DMS 273 treated with DMSO at 0.1 percent for 48 hours (cell line): Measurements from ENCODE around the gene PTPRJ.
"Not testable (repeated sequence)": the region's sequence is repeated elsewhere in the genome, so short reads cannot be mapped to it uniquely, and the experiment has no call there.

ENCODE experiments used
- DNase-seq: peaks from one replicate; lab custom pipeline; 2025; lab: John Stamatoyannopoulos, UW

The PTPRJ gene

DNA sequence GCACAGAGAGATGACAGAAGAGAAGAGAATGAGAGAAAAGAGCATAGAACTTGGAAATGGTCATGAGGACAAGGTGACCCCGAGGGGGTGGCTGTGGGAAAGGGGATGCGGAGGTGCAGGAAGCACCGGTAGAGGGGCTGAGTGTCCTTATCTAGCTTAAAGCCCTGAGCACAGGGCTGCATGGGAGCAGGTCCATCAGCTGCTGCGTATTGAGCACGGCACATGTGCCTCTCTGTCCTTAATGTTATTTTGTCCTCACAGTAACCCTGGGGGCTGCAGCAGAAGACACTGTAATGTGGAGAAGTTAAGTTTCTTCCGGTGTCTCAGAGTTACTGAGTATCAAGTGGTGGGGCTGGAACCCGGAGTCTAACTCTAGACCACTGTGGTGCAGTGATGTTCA is 141.9 kb downstream of the PTPRJ start:
- DNase-seq: no peak

DNA sequence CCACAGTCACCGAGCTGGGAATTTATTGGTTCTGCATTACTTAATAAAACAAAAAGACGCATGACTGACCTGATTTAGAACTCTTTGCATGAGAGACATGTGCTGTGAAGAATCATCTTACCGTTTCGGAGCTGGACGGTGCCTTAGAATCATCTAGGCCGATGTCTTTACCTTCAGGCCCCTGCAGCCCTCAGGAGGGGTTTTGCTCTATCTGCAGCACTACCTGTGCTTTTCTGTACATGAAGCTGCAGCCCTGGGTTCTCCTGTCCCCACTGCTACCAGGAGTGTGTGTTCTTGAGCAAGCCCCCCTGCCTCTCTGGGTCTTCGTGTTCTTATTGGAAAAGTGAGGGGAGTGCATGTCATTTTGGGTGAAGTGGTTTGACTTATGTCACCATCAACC is 142.3 kb downstream of the PTPRJ start:
- no peak for DNase-seq

GRCh38 chr11:48123254-48123875 is 143.0 kb downstream of the PTPRJ start:
- DNase-seq: no peak

GRCh38 chr11:48123934-48124755 is 143.8 kb downstream of the PTPRJ start:
- no peak for DNase-seq

GRCh38 chr11:48124880-48125279 is 144.5 kb downstream of the PTPRJ start:
- no peak for DNase-seq

- DNase-seq: no peak
Observed at GRCh38 chr11:48125866-48126265, 145.5 kb downstream of the PTPRJ start.

GRCh38 chr11:48127521-48128183 is 147.3 kb downstream of the PTPRJ start:
- DNase-seq: no peak

DNA sequence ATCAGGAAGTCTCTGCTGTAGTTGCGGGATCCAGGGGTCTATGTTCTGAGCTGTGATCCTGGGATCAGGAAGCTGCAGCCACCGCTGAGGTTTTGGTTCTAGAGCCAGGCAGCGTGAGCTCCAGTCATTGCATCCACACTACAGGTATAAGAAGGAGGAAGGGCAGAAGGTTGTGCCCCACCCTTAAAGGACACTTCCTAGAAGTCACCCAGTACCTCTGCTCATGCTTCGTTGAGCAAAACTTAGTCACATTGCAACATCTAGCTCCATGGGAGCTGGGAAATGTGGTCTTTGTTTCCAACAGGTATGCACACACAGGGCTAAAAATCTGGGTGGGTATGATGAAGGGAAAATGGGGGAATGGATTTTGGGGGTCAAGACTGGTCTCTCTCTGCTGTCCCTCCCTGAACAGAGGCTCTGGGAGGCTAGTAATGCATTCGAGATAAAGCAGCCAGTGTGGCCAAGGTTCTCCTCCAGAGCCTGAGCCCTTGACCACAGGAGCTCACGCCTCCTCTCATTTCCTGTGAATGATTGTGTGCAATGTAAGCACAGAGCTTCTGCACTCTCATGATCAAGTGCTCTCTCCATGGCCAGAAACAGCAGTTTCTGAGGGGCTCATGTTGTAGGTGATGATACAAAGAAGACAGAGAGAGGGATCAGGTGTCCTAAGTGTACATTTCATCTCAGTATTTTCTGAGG is 149.5 kb downstream of the PTPRJ start:
- DNase-seq: no peak

GRCh38 chr11:48134221-48134922 is 154.0 kb downstream of the PTPRJ start:
- DNase-seq: no peak

DNA sequence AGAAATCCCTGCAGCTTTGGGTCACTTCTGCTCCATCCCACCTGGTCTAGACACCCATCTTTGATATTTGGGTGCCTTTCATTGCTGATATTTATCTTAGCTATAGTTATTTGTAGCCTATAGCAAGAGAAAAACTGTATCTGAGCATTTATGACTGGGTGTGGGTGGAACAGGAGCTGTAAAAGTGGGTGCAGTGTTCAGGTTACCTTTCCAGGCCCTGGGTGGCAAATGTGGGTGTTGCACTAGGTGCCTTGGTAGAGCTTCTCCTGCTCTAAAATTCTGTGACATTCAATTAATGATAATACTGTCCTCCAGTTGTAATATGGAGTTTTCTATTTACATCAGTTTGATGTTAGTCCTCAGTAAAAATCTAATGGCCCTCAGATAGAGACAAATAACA is 157.9 kb downstream of the PTPRJ start:
- DNase-seq: no peak

DNA sequence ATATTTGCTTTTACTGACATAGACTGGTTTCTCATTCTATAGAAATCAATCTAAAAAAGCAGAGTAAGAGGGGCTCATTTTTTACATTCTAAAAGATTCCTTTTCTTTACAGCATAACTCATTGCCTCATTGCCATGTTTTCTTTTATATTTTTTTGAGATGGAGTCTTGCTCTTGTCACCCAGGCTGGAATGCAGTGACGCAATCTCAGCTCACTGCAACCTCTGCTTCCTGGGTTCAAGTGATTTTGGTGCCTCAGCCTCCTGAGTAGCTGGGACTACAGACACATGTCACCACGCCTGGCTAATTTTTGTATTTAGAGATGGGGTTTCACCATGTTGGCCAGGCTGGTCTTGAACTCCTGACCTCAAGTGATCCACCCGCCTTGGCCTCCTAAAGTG is 159.5 kb downstream of the PTPRJ start:
- not testable (repeated sequence) for DNase-seq

DNA sequence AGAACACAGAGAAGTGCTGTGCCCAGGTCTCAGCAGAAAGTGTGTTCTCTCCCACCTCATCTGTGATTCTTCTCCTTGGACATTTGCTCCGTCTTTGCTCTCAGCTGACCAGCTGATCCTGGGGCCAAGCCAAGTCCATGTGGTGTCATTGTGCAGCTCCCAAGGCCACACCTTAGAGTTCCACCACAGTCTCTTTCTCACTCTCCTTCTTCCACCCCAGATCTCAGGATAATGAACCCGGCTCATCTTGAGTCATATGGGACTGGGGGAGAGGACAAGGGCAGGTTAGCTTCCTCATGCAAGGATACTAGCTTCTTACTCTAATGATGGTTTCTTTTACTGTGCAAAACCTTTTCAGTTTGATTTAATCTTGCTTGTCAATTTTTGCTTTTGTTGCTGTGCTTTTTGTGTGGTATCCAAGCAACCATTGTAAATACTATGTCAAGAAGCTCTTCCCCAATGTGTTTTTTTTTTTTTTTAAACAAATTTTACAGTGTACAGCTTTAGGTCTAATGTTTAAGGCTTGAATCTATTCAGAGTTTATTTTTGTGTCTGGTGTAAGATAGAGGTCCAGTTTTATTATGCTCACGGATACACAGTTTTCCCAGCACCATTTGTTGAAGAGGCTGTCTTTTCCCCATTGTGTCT is 161.2 kb downstream of the PTPRJ start:
- no peak for DNase-seq

- DNase-seq: no peak
Observed at GRCh38 chr11:48142889-48143288, 162.5 kb downstream of the PTPRJ start.

GRCh38 chr11:48148749-48149148 is 168.4 kb downstream of the PTPRJ start:
- DNase-seq: no peak

GRCh38 chr11:48150213-48150612 is 169.9 kb downstream of the PTPRJ start:
- DNase-seq: no peak

GRCh38 chr11:48154151-48154550 is 173.8 kb downstream of the PTPRJ start:
- no peak for DNase-seq

- DNase-seq: no peak
Observed at GRCh38 chr11:48161951-48162884, 181.9 kb downstream of the PTPRJ start.

DNA sequence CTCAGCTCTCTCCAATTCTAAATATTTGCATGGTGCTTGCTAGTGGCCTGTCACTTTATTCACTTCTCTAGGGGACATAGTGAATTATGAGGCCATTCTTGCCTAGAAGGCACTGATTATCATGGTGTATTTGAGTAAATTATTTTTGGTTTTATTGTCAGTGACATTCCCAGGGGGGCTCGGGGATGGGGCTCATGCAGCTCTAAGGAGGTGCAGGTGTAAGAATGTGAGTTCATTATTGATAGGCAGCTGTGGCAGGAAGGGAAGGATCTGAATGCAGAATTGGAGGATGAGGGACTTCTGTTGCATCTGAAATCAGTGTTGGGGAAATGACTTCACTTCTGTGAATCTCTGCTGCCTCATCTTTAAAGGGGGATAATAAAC is 182.5 kb downstream of the PTPRJ start:
- no peak for DNase-seq

GRCh38 chr11:48163360-48164100 is 183.2 kb downstream of the PTPRJ start:
- no peak for DNase-seq

DNA sequence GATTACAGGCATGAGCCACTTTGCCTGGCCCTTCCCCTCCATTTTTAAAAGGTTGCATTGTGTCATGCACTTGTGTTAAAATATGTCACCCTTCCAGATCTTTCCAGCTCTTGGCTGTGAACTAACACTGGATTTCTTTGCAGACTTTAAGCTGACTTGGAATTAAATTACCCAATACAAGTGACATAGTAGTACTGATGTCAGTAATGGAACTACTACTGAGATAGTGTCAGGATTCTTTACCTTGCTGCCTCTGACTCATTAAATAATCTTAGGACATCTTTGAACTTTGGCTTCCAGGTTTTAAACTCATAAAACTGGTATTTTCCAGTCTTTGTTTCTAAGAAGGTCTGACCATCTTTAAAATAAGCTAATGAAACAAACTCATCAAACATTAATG is 184.5 kb downstream of the PTPRJ start:
- DNase-seq: no peak
